Muscle layer of duodenum (tissue), 2 donors: ENCODE data around the gene ELF1.

Experiments used
- H3K27ac ChIP-seq: one replicate; pipeline ENCODE4 v1.7.0; 2013; ENCODE audit warnings: mild to moderate bottlenecking, low read length
- H3K27me3 ChIP-seq: one replicate; pipeline ENCODE4 v1.7.0; 2013; ENCODE audit warnings: low read depth, mild to moderate bottlenecking, control low read depth, low read length
- H3K36me3 ChIP-seq, 2 donors: one replicate each; pipeline ENCODE4 v1.7.0; 2013; ENCODE audit warnings: low read length in 2 of 2, control low read depth in 1 of 2, mild to moderate bottlenecking in 1 of 2; ENCODE audit not compliant: insufficient read depth in 2 of 2, control insufficient read depth in 1 of 2
- H3K4me1 ChIP-seq, 2 donors: one replicate each; pipeline ENCODE4 v1.7.0; 2013; ENCODE audit warnings: low read length in 2 of 2, mild to moderate bottlenecking in 2 of 2, control low read depth in 1 of 2, moderate library complexity in 1 of 2; ENCODE audit not compliant: insufficient read depth in 2 of 2, control insufficient read depth in 1 of 2
- H3K4me3 ChIP-seq, 2 donors: one replicate each; pipeline ENCODE4 v1.7.0; 2013; ENCODE audit warnings: low read length in 2 of 2, low read depth in 1 of 2, mild to moderate bottlenecking in 1 of 2
- H3K9me3 ChIP-seq, 2 donors: one replicate each; pipeline ENCODE4 v1.7.0; 2013; ENCODE audit warnings: low read length in 2 of 2, control low read depth in 1 of 2, mild to moderate bottlenecking in 1 of 2; ENCODE audit not compliant: control insufficient read depth in 1 of 2
- donor health status: healthy.

ELF1 gene

GRCh38 chr13:40986101-40986856 lies 32.8 kb downstream of the ELF1 start:
- H3K36me3 ChIP-seq, result no peaks in the 10 kb centered on the region
- no peaks in the 10 kb centered on the region for H3K27me3 ChIP-seq
- peak overlapping the region; percentile 1 to 4 for H3K4me3 ChIP-seq
- H3K27ac ChIP-seq, result peak overlapping the region; percentile 92
- H3K4me1 ChIP-seq, result peaks cover 26 to 29% of the 10 kb centered on the region in 2 donors
- H3K9me3 ChIP-seq, result no peaks in the 10 kb centered on the region

DNA sequence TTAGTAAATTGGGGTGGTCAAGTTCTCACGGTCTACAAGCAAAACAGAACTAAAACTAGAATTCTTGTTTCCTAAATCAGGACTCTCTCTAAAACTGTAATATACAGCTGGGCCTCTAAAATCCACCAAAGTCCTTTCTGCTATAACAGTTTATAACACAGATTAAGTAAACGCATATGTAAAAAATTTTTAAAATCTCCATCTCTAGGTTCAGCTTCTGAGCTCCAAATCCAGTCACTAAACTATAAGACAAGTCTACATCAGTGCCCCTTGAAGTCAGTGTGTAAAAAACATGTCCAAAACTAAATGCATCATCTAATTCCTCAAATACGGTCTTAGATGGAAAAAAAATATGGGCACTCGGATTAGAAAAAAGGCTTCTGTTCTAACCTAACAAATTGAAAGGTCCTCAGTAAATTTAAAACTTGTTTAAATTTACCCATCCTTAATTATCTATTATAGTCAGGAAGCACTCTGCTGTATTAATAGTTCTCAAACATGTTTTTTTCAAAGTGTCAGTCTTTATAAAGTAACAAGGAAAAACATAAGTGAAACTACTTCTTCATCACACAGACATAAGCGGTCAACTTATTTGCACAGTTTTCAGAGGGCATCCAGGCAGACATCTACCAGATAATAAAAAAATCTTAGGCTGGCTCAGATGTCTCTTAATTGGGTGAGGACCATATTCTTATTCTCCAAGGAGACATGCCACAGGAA lies 33.6 kb downstream of the ELF1 start:
- H3K9me3 ChIP-seq, result no peaks in the 10 kb centered on the region
- peaks cover 26 to 29% of the 10 kb centered on the region in 2 donors for H3K4me1 ChIP-seq
- H3K27me3 ChIP-seq, result no peaks in the 10 kb centered on the region
- H3K4me3 ChIP-seq, result peak overlapping the region; percentile 1 to 43
- H3K27ac ChIP-seq, result peak overlapping the region; percentile 92
- no peaks in the 10 kb centered on the region for H3K36me3 ChIP-seq

GRCh38 chr13:40984668-40985366 lies 34.3 kb downstream of the ELF1 start:
- peaks cover 26 to 29% of the 10 kb centered on the region in 2 donors for H3K4me1 ChIP-seq
- H3K27ac ChIP-seq, result peak overlapping the region; percentile 92
- H3K36me3 ChIP-seq, result no peaks in the 10 kb centered on the region
- no peaks in the 10 kb centered on the region for H3K27me3 ChIP-seq
- peak overlapping the region; percentile 43 for H3K4me3 ChIP-seq
- H3K9me3 ChIP-seq, result no peaks in the 10 kb centered on the region

- Histone ChIP-seq H3K36me3 (no peaks in the 10 kb centered on the region), H3K27ac (peak overlapping the region; percentile 92), H3K4me1 (peaks cover 26 to 31% of the 10 kb centered on the region in 2 donors), H3K27me3 (no peaks in the 10 kb centered on the region), H3K4me3 (peak overlapping the region; percentile 43), H3K9me3 (no peaks in the 10 kb centered on the region)
These were observed 35.1 kb downstream of the ELF1 start for GRCh38 chr13:40983725-40984667.

GRCh38 chr13:40983259-40983658 lies 35.9 kb downstream of the ELF1 start:
- Histone ChIP-seq H3K27me3 (no peaks in the 10 kb centered on the region), H3K4me1 (peaks cover 26 to 34% of the 10 kb centered on the region in 2 donors), H3K27ac (peak overlapping the region; percentile 92), H3K36me3 (no peaks in the 10 kb centered on the region), H3K4me3 (peak overlapping the region in 1 of 2 donors; percentile 27), H3K9me3 (no peaks in the 10 kb centered on the region)

DNA sequence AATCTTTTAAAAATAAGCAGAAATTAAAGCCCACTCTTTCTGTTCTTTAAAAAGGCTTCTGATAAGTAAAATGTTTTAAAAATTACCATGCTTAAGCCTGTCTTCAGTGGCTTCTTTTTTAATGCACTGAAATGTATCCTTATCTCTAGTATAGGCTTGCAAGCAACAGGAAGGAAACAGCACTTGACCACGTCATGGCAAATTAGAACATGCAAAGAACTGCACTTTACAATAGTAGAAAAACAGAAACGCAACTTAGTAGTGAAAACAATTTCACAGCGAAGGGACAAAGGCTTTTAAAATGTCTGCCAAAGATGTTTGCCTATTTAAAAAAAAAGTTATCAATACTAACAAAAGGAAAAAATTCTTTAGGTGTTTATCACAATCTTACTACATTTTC lies 36.3 kb downstream of the ELF1 start:
- H3K27ac ChIP-seq, result peak overlapping the region; percentile 92
- H3K9me3 ChIP-seq, result no peaks in the 10 kb centered on the region
- no peaks in the 10 kb centered on the region for H3K36me3 ChIP-seq
- H3K4me3 ChIP-seq, result peak overlapping the region in 1 of 2 donors; percentile 27
- no peaks in the 10 kb centered on the region for H3K27me3 ChIP-seq
- peaks cover 26 to 34% of the 10 kb centered on the region in 2 donors for H3K4me1 ChIP-seq

DNA sequence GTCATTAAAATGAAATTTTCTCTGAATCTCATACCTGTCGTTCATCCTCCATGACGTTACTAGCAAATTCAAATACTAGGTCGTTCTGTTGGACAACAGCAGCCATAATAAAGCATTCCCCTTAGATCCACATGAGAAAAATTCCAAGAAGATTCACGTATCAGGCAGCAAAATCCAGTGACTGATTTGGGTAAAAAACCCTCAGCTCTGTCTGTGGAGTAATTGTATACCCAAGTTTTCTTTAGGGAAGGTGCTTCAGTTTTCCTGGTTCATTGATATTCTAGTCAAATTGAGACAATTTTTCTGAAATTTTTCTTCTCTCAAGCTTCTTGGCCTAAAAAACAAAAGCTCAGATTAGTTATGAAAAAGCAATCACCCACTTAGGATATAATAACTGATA lies 37.2 kb downstream of the ELF1 start:
- Histone ChIP-seq H3K4me1 (peaks cover 26 to 34% of the 10 kb centered on the region in 2 donors), H3K27ac (peak overlapping the region; percentile 92), H3K9me3 (no peaks in the 10 kb centered on the region), H3K27me3 (no peaks in the 10 kb centered on the region), H3K36me3 (no peaks in the 10 kb centered on the region), H3K4me3 (peak overlapping the region; percentile 37 to 52)

DNA sequence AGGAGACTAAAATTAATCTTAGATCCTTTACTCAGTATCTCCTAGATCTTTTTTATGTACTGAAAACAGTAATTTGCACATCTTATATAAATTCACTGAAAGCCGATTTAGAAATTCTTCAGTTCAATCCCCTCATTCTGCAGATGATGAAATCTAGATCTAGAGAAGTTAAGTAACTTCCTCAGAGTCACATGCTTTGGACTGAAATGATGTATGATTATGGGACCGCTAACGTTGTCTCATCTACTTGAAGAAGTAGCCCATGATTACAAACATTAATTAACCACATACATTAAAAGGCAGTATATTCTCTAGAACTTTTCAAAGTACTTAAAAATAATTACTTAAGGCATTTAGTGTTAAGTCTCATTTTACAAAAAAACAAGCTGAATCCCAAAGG lies 37.8 kb downstream of the ELF1 start:
- Histone ChIP-seq H3K4me1 (peaks cover 24 to 33% of the 10 kb centered on the region in 2 donors), H3K27me3 (no peaks in the 10 kb centered on the region), H3K27ac (peak overlapping the region; percentile 92), H3K9me3 (no peaks in the 10 kb centered on the region), H3K36me3 (no peaks in the 10 kb centered on the region), H3K4me3 (peak overlapping the region; percentile 21 to 52)

DNA sequence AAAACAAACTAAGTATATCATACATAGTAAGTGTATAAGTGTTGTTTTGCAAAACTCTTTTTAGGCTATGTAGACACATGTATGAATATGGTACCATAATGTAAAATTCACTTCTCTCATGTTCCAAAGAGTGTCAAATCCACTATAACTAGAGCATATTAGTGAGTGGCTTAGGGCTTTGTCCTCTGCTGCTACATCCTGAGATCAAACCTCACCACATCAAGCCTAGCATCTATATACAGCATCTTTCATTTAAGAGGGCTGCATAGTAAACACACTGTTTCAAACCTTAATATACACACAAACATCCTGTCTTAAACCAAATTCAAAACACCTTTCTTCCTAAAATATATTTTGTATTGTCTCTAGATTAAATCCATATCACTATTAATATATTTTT lies 38.7 kb downstream of the ELF1 start:
- H3K4me1 ChIP-seq, result peaks cover 22 to 28% of the 10 kb centered on the region in 2 donors
- H3K4me3 ChIP-seq, result peak overlapping the region; percentile 26 to 32
- no peaks in the 10 kb centered on the region for H3K9me3 ChIP-seq
- H3K27ac ChIP-seq, result peak overlapping the region; percentile 92
- no peaks in the 10 kb centered on the region for H3K36me3 ChIP-seq
- H3K27me3 ChIP-seq, result no peaks in the 10 kb centered on the region

DNA sequence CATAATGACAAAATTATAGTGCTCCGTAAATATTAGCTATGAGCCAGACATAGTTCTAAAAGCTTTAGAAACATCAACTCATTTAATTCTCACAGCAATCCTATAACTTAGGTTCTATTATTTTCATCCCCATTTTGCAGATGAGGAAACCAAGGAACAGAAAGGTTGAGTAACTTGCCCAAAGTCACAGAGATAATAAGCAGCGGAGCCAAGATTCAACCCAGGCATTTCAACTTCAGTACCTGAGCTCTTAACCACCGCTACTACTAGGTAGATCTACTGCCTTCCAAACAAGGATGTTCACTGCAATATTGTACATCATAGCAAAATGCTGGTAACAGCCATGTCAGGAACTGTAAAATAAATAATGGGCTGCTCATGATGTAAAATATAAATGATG lies 39.9 kb downstream of the ELF1 start:
- no peak overlapping the region for H3K27ac ChIP-seq
- H3K36me3 ChIP-seq, result no peaks in the 10 kb centered on the region
- H3K9me3 ChIP-seq, result no peaks in the 10 kb centered on the region
- peak overlapping the region; percentile 26 to 32 for H3K4me3 ChIP-seq
- H3K27me3 ChIP-seq, result no peaks in the 10 kb centered on the region
- H3K4me1 ChIP-seq, result peaks cover 17 to 31% of the 10 kb centered on the region in 2 donors
